Right atrium auricular region (tissue), 2 donors: ENCODE results near the gene FSCN2. TPM values are rescaled to one million over a fixed set of nuclear protein-coding genes. Genes with fewer than 3 reads are reported as not detected.
A peak's percentile ranks its signal among the peaks of the same experiment; 100 is the strongest.

Experiments used
- DNase-seq: peaks from one replicate; pipeline ENCODE4 v3.0.0-alpha.2; 2019; ENCODE audit warnings: low spot score
- H3K27ac ChIP-seq, 2 donors: fragments of 200-600 bp; sonication (generic); 1 replicate in 1 of 2; 2 replicates in 1 of 2; pipeline ENCODE4 v1.5.1; 2016 to 2019
- H3K27me3 ChIP-seq, 2 donors: fragments of 200-600 bp; sonication (generic); one replicate each; pipeline versions ENCODE4 v1.5.1 to v1.6.0; 2017 to 2019
- H3K36me3 ChIP-seq: fragments of 200-600 bp; sonication (generic); one replicate; pipeline ENCODE4 v1.5.1; 2016
- H3K4me1 ChIP-seq, 2 donors: fragments of 200-600 bp; sonication (generic); one replicate each; pipeline versions ENCODE4 v1.5.1 to v1.6.0; 2017 to 2019
- H3K4me3 ChIP-seq, 2 donors: fragments of 200-600 bp; sonication (generic); 1 replicate in 1 of 2; 2 replicates in 1 of 2; pipeline ENCODE4 v1.5.1; 2017 to 2019; ENCODE audit warnings: mild to moderate bottlenecking in 1 of 2, moderate library complexity in 1 of 2
- H3K9me3 ChIP-seq, 2 donors: fragments of 200-600 bp; sonication (generic); one replicate each; pipeline ENCODE4 v1.5.1; 2019
- CTCF ChIP-seq, 2 donors: fragments of 200-600 bp; sonication (generic); IDR thresholded peaks; one replicate each; pipeline ENCODE4 v1.5.1; 2019; ENCODE audit warnings: antibody characterized with exemption in 2 of 2
- total RNA-seq, 2 donors: library from RNA; depleted of rRNA; stranded (reverse); fragments of >200 nt; gene quantifications; one replicate each; pipeline ENCODE4 v1.1.0, GENCODE V29; 2016

Gene FSCN2
- total RNA-seq, 2 donors from 2014 or later: 0.63 to 0.74 TPM

- Histone ChIP-seq H3K27ac (no peak overlapping the region), H3K4me1 (peaks cover 0 to 50% of the 10 kb centered on the region in 2 donors), H3K4me3 (no peak overlapping the region), H3K9me3 (no peaks in the 10 kb centered on the region), H3K27me3 (no peaks in the 10 kb centered on the region), H3K36me3 (peaks cover 22% of the 10 kb centered on the region)
- TF ChIP-seq CTCF (IDR thresholded peaks at IDR 0.05): no peak
- no peak for DNase-seq
Observed at GRCh38 chr17:81575836-81576235, 47.7 kb downstream of the FSCN2 start.

GRCh38 chr17:81576621-81577277 is 48.6 kb downstream of the FSCN2 start:
- Histone ChIP-seq H3K9me3 (no peaks in the 10 kb centered on the region), H3K27ac (peak overlapping the region in 1 of 2 donors; percentile 26), H3K36me3 (peaks cover 13% of the 10 kb centered on the region), H3K4me1 (peaks cover 0 to 51% of the 10 kb centered on the region in 2 donors), H3K4me3 (no peak overlapping the region), H3K27me3 (no peaks in the 10 kb centered on the region)
- no peak for DNase-seq
- TF ChIP-seq CTCF (IDR thresholded peaks at IDR 0.05): no peak

DNA sequence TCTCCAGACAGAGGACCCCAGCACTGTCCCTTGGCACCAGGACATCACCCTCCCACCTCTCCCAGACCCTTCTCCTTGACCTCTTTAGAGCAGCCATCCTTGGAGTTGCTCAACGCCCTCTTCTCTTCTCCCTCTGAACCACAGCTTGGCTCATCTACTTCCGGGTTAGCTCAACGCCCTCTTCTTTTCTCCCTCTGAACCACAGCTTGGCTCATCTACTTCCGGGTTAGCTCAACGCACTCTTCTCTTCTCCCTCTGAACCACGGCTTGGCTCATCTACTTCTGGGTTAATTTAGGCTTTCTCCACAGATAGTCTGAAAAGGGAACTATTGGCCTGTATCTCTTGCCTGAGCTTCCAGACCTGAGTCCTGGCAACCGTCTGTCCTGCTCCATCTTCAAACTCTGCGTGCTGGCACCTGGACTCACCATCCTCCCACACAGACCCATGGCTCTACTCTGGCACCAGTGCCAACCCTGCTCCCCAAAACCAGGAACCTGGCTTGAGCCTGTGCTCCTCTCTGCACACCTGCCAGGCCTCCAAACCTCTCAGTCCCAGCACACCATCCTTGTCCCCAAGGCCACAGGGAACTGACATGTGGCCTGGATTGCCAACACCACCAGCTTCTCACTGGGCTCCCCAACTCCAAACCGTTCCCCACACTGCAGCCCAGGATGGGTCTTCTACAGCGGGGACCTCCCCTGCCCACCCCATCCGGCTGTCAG is 49.3 kb downstream of the FSCN2 start:
- no peak for TF ChIP-seq CTCF (IDR thresholded peaks at IDR 0.05)
- Histone ChIP-seq H3K27ac (peak overlapping the region in 1 of 2 donors; percentile 26), H3K36me3 (peaks cover 10% of the 10 kb centered on the region), H3K27me3 (no peaks in the 10 kb centered on the region), H3K4me1 (peaks cover 0 to 51% of the 10 kb centered on the region in 2 donors), H3K9me3 (no peaks in the 10 kb centered on the region), H3K4me3 (no peak overlapping the region)
- DNase-seq: no peak

DNA sequence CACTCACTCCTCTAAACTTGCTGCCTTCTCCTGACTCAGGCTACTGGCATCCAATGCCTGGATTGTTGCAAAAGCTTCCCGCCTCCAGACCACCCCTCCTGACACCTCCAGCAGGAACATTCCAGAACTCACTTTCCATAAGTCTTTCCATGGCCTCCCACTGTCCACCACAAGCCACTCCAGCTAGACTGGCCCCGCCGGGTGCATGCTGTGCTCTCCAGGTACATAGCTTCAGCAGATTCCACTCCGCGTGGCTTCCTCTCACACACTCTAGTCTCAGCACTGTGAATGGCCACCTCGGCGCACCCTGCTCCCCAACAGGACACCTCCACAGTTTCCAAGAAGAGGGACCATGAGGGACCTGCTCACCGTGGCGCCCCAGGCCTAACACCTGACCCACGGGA is 49.9 kb downstream of the FSCN2 start:
- no peak for TF ChIP-seq CTCF (IDR thresholded peaks at IDR 0.05)
- peak overlapping the region in 1 of 2 donors; percentile 26 for H3K27ac ChIP-seq
- no peaks in the 10 kb centered on the region for H3K27me3 ChIP-seq
- peaks cover 0 to 51% of the 10 kb centered on the region in 2 donors for H3K4me1 ChIP-seq
- no peak overlapping the region for H3K4me3 ChIP-seq
- DNase-seq: no peak
- H3K36me3 ChIP-seq: peaks cover 10% of the 10 kb centered on the region
- no peaks in the 10 kb centered on the region for H3K9me3 ChIP-seq

GRCh38 chr17:81578561-81579225 is 50.5 kb downstream of the FSCN2 start:
- Histone ChIP-seq H3K36me3 (peaks cover 15% of the 10 kb centered on the region), H3K4me3 (no peak overlapping the region), H3K27me3 (no peaks in the 10 kb centered on the region), H3K4me1 (peaks cover 0 to 51% of the 10 kb centered on the region in 2 donors), H3K27ac (no peak overlapping the region), H3K9me3 (no peaks in the 10 kb centered on the region)
- TF ChIP-seq CTCF (IDR thresholded peaks at IDR 0.05): no peak
- DNase-seq: no peak
